HG03520 (cell line): Measurements from ENCODE around the gene GLG1.

Experiments
- ATAC-seq: cut with Tn5 transposase; IDR thresholded peaks from one replicate; pipeline ENCODE4 v1.9.1; 2021; ENCODE audit warnings: mild to moderate bottlenecking, moderate library complexity; ENCODE audit not compliant: unreplicated experiment

The GLG1 gene

DNA sequence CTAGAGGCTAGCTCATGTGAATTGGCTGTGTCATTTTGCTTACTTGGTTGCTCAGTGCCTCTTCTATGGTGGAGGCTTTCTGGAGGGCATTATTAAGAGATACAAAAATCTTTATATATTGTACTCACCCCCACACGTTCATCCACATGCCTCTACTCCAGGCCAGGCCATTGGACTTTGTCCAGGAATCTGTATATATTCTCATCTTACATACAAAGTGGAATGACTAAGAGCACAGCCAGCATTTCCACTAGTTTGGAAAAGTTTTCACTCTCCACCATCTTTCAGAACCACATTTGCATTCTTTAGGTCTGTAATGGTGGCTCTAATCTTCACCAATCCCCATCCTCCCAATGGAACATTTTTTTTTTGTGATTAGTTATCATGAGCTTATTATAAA lies 4.8 kb upstream of the GLG1 start:
- no peak for ATAC-seq

GRCh38 chr16:74608944-74609343 lies 2.0 kb upstream of the GLG1 start:
- ATAC-seq = no peak

- ATAC-seq = no peak
Measured at GRCh38 chr16:74608381-74608780, 1.5 kb upstream of the GLG1 start.

- no peak for ATAC-seq
Measured at GRCh38 chr16:74607962-74608356, 1.0 kb upstream of the GLG1 start.

DNA sequence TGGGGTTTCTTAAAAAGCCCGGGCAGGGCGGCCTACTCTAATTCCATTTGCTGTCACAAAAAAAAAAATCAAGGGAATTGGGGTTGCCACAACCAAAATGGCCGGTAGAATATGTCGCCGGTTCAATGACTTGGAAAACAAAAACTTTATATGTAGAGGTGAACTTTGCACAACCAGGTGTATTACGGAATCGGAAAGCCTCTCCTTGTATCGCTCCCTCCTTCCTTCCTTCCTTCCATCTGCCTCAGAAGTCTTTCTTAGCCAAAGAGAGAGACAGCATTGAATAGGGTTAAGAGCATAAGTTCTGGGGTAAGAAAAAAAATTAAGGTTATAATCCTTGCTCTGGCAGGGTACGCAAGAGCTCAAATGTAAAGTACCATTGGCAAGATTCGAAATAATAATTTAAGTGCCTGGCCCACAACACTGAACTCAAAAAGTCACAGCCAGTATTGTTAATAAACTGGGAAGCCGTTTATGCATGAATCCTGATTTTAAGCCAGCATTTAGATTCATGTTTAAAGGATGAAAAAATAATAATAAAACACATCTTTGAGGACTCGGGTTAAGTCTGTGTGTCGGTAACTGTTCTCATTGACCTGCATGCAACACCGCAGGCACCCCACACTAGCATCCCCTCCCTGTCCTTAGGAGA lies 522 bp upstream of the GLG1 start:
- peak; percentile 16 for ATAC-seq

DNA sequence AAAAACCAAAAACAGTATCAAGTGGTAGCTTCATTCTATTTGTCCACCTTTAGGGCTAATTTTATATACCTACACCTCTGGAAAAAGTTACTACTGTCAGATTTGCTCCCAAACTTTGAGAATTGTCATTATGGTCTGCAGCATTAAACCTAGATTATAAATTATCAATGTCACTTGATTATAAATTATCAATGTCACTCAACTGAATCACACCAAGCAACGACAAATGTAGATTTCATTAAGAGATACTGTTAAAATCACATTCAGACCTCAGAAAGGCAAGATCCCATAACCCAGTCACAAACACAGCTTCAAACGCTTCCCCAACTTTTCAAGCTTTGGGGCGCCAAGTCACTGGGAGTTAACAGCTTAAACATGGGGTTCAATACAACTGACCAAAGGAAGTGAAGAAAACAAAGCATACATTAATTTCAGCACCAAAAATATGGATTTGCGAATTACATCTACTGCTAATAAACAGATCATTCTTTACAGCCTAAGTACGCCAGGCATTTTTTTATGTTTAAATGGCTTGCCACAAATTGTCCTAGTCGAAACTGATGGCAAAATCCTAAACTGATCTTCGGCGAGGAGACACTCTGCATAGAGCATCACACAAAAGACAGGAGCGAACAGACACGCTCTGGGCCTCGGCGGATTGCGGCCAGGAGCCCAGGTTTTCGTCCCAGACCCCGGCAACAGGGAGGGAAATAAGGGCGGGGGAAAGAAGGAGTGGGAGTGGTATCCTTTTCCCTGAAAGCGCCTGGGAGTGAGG lies 981 bp downstream of the GLG1 start:
- ATAC-seq = no peak

DNA sequence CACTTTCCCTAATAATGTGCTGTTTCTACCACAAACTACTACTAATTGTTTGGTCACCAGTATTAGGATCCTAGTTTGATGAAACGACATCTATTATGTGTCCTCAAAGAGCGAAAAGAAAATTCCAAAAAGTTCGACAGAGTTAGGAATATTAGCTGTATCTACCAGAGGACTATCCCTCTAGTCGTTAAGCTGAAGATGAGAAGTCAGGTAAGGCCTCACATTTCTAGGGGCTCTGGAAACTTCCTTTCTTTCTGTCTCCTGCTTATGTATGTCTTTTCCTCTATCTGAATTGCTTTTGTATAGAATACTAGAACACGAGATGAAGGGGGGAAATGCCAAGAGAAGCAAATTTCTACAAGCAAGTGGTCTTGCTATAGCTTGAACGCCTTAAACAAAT lies 1.6 kb downstream of the GLG1 start:
- ATAC-seq = no peak

DNA sequence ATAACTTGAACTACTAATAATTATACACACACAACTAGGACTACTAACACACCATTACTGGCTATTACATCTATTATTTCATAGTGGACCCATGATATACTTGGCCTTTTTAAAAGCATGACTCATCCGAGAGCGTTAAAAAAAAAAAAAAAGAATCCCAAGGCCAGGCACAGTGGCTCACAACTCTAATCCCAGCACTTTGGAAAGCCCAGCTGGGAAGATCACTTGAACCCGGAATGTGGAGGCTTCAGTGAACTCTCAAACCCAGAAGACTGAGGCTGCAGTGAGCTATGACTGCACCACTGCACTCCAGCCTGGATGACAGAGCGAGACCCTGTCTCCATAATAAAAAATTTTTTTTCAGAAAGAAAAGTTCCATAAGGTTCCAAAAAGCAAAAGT lies 3.1 kb downstream of the GLG1 start:
- ATAC-seq = no peak

DNA sequence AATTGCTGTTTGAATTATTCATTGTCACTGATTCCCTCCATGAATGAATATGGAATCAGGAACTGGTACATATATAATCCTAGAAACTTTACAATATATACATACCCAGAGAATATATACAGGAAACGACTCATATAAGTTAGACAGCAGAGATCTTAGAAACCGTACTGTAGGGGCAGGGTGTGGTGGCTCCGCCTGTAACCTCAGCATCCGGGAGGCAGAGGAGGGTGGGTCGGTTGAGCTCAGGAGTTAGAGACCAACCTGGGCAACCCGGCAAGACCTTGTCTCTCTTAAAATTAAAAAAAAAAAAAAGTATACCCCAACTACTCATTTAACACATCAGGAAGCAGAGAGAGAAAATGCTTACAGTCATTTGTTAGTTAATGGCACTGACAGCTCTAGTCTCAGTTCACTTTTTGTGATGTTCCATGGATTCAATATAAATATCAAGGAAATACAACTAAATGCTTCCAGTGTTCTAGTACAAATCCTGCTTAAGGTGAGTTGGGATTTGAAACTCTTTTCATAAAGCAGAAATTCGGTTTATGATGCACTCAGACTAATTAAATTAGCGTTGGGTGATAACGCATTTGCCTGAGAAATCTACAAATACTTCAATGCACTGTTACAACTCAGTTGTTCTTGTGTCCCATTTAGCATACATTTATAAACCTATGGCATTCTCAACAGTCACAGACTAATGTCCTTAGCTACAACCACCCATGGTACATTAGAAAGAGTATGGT lies 5.6 kb downstream of the GLG1 start:
- no peak for ATAC-seq

GRCh38 chr16:74596586-74596985 lies 10.3 kb downstream of the GLG1 start:
- ATAC-seq = no peak

DNA sequence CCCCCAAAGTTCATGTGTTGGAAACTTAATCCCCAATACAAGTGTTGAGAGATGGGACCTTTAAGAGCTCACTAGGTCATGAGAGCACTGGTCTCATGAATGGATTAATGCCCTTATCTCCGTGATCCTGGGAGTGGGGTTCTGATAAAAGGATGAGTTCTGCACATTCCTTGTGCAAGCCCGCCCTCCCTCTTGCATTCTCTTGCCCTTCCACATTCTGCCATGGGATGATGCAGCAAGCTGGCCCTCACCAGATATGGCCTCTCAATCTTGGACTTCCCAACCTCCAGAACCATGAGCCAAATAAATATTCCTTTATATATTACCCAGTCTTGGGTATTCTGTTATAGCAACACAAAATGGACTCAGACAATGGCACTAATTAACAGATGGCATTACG lies 14.1 kb downstream of the GLG1 start:
- no peak for ATAC-seq

- ATAC-seq = no peak
Measured at GRCh38 chr16:74591876-74592650, 14.9 kb downstream of the GLG1 start.

- no peak for ATAC-seq
Measured at GRCh38 chr16:74586948-74587347, 20.0 kb downstream of the GLG1 start.

DNA sequence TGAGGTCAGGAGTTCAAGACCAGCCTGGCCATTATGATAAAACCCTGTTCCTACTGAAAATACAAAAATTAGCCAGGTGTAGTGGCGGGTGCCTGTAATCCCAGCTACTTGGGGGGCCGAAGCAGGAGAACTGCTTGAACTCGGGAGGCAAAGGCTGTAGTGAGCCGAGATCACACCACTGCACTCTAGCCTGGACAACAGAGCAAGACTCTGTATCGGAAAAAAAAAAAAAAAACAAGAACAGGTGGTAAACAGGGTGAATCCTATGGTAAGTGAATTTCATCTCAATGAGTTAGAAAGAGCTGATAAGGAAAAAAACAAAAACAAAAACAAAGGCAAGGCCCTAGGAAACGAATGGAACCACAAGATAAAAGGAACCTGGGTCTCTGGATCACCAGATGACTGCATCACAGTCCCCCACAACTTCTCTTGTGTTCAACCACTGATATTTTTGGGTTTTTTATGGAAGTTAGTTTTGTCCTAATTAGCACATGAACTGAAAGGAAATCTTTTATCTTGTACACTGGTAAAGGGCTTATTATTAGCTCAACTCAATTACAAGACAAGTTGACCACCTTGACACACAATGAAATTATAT lies 21.0 kb downstream of the GLG1 start:
- no peak for ATAC-seq

GRCh38 chr16:74583926-74584666 lies 22.8 kb downstream of the GLG1 start:
- no peak for ATAC-seq

GRCh38 chr16:74582970-74583369 lies 23.9 kb downstream of the GLG1 start:
- no peak for ATAC-seq

- ATAC-seq = peak; percentile 51
Measured at GRCh38 chr16:74580833-74581232, 26.1 kb downstream of the GLG1 start.

DNA sequence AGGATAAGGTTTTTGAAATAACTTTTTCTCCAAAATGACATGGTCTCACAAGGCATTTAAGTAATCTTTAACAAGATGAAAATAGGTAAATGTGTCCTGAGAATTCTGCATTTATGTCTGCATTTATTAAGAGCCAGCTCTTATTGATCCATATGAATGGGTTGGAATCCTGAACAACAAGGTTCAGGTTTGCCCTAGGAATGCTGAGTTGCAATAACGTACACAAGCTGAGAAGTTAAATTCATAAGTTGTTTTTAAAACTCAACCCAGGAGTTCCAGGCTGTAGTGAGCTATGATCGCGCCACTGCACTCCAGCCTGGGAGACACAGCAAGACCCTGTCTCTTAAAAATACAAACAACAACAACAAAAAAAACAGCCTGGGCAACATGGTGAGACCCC lies 28.1 kb downstream of the GLG1 start:
- no peak for ATAC-seq

- no peak for ATAC-seq
Measured at GRCh38 chr16:74578433-74578832, 28.5 kb downstream of the GLG1 start.

DNA sequence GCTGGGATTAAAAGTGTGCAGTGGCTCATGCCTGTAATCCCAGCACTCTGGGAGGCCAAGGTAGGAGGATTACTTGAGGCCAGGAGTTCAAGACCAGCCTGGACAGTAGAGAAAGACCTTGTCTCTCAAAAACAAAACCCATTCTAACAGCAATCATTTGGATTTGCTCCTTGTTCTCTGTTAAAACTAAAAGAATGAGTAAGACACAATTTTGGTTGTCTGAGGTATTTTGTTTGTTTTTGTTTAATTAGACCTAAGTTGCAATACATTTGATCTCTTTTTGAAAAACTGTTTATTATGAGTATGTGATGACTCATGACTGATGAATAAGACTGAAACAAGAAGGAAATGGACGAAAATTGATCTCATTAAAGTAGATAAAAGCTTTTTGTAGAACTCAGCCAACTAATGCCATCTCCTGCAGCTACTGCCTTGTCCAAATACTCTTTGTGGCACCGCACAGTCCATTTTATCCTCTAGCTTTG lies 29.0 kb downstream of the GLG1 start:
- no peak for ATAC-seq
